ENCODE measurements around the gene SPC24. TPM values are rescaled to one million over a fixed set of nuclear protein-coding genes. Genes with fewer than 3 reads are reported as not detected.
A peak's percentile ranks its signal among the peaks of the same experiment; 100 is the strongest.

SPC24 gene
- total and polyA plus RNA-seq, 2 of the 4 experiments (the other 2 are of a cell fraction), result 12.2 to 97.5 TPM

DNA sequence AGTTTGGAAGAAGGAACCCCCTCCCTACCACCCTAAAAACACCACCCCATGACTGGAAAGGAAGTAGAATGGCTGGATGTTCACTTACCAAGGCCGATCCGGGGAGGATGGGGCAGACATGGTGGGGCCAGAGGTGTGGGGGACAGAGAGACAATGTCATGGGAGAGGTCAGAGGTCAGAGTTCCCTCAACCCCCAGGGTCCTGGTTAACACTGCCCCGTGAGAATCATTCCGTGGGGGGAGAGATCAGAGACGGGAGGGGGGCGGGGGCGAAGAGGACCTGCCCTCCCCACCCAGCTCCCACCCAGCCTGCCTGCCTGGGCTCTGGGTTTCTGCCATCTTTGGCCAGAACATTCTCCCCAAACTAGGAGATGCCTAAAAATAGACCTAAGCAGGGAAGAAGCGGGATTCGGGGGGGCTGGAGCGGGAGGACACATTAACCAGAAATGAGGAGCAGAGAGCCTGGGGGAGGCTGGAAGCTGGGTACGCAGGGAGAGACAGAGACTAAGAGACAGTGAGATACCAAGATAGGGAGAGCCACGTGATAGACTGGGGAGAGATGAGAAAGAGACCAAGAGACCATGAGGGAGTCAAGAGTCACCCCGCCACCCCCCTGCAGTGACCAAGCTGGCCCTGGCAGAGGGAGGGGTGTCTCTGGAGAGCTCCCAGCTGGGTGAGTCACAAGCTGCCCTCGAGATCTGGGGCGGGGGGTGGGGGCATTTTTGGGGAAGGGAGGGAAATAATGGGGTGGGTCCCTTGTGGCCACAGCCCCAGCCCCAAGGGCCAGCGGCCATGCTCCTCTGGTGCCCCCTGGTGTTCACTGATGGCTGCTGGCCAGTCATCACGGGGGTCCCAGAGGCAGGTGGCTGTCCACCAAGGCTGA, 47.9 kb upstream of the SPC24 start (continued):
- TF ChIP-seq, protein P1, sequence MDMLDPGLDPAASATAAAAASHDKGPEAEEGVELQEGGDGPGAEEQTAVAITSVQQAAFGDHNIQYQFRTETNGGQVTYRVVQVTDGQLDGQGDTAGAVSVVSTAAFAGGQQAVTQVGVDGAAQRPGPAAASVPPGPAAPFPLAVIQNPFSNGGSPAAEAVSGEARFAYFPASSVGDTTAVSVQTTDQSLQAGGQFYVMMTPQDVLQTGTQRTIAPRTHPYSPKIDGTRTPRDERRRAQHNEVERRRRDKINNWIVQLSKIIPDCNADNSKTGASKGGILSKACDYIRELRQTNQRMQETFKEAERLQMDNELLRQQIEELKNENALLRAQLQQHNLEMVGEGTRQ (IDR thresholded peaks at IDR 0.05; ENCODE audit: low read depth, low read length), result peak; percentile 83
